SU-DHL-6 (cell line): ENCODE data around the gene SLC16A5.
A peak's percentile ranks its signal among the peaks of the same experiment; 100 is the strongest.

Experiments
- H2AFZ ChIP-seq: fragments of 200-600 bp; sonication (generic); 2 replicates; pipeline ENCODE4 v1.6.1; 2014; ENCODE audit warnings: low read depth, mild to moderate bottlenecking, moderate library complexity, mixed read lengths, antibody characterized with exemption, low read length; ENCODE audit not compliant: severe bottlenecking
- H3F3A ChIP-seq: fragments of 200-600 bp; shearing (Covaris generic); 2 replicates; pipeline ENCODE4 v1.6.0; 2016; ENCODE audit warnings: antibody characterized with exemption, mild to moderate bottlenecking; ENCODE audit not compliant: insufficient read depth
- H3K27ac ChIP-seq: fragments of 200-600 bp; sonication (generic); 2 replicates; pipeline ENCODE4 v1.5.1; 2016; ENCODE audit warnings: low read depth, mild to moderate bottlenecking, low read length, moderate library complexity, mixed read lengths
- H3K27me3 ChIP-seq: fragments of 200-600 bp; sonication (generic), shearing (Covaris generic); 2 replicates; pipeline ENCODE4 v1.6.0; 2014; ENCODE audit warnings: mild to moderate bottlenecking, low read length
- H3K36me3 ChIP-seq: fragments of 200-600 bp; sonication (generic); 2 replicates; pipeline ENCODE4 v1.6.1; 2014; ENCODE audit warnings: mild to moderate bottlenecking, low read length, mixed read lengths
- H3K4me2 ChIP-seq: fragments of 300-600, 200-600 bp; shearing (Covaris generic), sonication (generic); 2 replicates; pipeline ENCODE4 v1.6.0; 2014; ENCODE audit warnings: low read length, low read depth, mild to moderate bottlenecking; ENCODE audit not compliant: poor library complexity, severe bottlenecking
- H3K4me3 ChIP-seq: fragments of 200-600 bp; sonication (generic); 2 replicates; pipeline ENCODE4 v1.5.1; 2014; ENCODE audit warnings: antibody characterized with exemption, low read length, mild to moderate bottlenecking, mixed read lengths; ENCODE audit not compliant: insufficient read depth, poor library complexity, severe bottlenecking
- H3K79me2 ChIP-seq: fragments of 200-600 bp; sonication (generic); 2 replicates; pipeline ENCODE4 v1.6.1; 2014; ENCODE audit warnings: mild to moderate bottlenecking, low read length, moderate library complexity; ENCODE audit not compliant: insufficient read depth
- H3K9ac ChIP-seq: fragments of 200-600 bp; sonication (generic); 2 replicates; pipeline ENCODE4 v1.7.0; 2014; ENCODE audit warnings: mild to moderate bottlenecking, low read length
- H3K9me2 ChIP-seq: fragments of 200-600 bp; sonication (generic); replicated peaks from 2 replicates; pipeline ENCODE4 v1.6.1; 2014; ENCODE audit warnings: low read length; ENCODE audit not compliant: insufficient read depth
- H3K9me3 ChIP-seq: fragments of 200-600 bp; sonication (generic); 2 replicates; pipeline ENCODE4 v1.6.1; 2014; ENCODE audit warnings: low read length, mixed read lengths; ENCODE audit not compliant: insufficient read depth
- H4K20me1 ChIP-seq: fragments of 200-600 bp; sonication (generic); 2 replicates; pipeline ENCODE4 v1.6.1; 2014; ENCODE audit warnings: low read depth, mild to moderate bottlenecking, antibody characterized with exemption, low read length, moderate library complexity, mixed read lengths
- EZH2phosphoT487 ChIP-seq: fragments of 200-600 bp; sonication (generic), shearing (Covaris generic); conservative IDR thresholded peaks from 2 replicates; pipeline ENCODE4 v1.6.1; 2018; ENCODE audit warnings: mild to moderate bottlenecking, antibody characterized with exemption, low read length, moderate library complexity, mixed read lengths
- TF ChIP-seq, protein P1 (sequence below): fragments of 200-600 bp; sonication (generic); IDR thresholded peaks from one replicate; pipeline ENCODE4 v1.5.1; 2017; ENCODE audit warnings: antibody characterized with exemption, mild to moderate bottlenecking, low read length, moderate library complexity; ENCODE audit not compliant: insufficient read depth, poor library complexity, severe bottlenecking

The SLC16A5 gene

DNA sequence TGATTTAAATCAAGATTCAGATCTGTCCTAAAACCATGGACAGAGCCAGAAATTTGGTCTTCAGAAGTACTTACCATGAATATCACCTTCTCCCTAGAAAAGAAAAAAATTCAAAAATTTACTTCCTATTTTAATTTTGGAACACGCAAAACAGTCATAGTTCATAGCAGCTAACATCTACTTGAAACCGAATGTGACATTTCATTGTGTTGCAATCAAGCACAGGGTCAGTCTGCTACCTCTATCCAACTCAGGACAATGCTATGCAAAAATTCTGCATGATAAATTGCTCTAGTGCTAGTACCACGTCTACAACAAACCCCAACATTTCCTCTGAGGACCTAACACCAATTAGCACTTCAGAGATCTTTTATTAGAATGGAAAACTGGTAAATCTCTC, 58.8 kb downstream of the SLC16A5 start:
- no peak overlapping the region for H3K4me3 ChIP-seq
- no peaks in the 10 kb centered on the region for H3K27me3 ChIP-seq
- no peaks in the 10 kb centered on the region for H3K9me2 ChIP-seq
- TF ChIP-seq EZH2phosphoT487 = no peak
- TF ChIP-seq, protein P1, sequence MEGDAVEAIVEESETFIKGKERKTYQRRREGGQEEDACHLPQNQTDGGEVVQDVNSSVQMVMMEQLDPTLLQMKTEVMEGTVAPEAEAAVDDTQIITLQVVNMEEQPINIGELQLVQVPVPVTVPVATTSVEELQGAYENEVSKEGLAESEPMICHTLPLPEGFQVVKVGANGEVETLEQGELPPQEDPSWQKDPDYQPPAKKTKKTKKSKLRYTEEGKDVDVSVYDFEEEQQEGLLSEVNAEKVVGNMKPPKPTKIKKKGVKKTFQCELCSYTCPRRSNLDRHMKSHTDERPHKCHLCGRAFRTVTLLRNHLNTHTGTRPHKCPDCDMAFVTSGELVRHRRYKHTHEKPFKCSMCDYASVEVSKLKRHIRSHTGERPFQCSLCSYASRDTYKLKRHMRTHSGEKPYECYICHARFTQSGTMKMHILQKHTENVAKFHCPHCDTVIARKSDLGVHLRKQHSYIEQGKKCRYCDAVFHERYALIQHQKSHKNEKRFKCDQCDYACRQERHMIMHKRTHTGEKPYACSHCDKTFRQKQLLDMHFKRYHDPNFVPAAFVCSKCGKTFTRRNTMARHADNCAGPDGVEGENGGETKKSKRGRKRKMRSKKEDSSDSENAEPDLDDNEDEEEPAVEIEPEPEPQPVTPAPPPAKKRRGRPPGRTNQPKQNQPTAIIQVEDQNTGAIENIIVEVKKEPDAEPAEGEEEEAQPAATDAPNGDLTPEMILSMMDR = no peak
- H2AFZ ChIP-seq = no peak overlapping the region
- H3K9ac ChIP-seq = no peak overlapping the region
- H3K4me2 ChIP-seq = no peak overlapping the region
- H3F3A ChIP-seq = 0 out of 2 replicates have a peak, but pooled peaks cover 6% of the 10 kb centered on the region
- no peaks in the 10 kb centered on the region for H3K9me3 ChIP-seq
- peaks cover 37% of the 10 kb centered on the region for H3K36me3 ChIP-seq
- no peak overlapping the region for H3K27ac ChIP-seq
- H4K20me1 ChIP-seq = 0 out of 2 replicates have a peak, but pooled peaks cover 13% of the 10 kb centered on the region
- peaks cover 43% of the 10 kb centered on the region for H3K79me2 ChIP-seq

DNA sequence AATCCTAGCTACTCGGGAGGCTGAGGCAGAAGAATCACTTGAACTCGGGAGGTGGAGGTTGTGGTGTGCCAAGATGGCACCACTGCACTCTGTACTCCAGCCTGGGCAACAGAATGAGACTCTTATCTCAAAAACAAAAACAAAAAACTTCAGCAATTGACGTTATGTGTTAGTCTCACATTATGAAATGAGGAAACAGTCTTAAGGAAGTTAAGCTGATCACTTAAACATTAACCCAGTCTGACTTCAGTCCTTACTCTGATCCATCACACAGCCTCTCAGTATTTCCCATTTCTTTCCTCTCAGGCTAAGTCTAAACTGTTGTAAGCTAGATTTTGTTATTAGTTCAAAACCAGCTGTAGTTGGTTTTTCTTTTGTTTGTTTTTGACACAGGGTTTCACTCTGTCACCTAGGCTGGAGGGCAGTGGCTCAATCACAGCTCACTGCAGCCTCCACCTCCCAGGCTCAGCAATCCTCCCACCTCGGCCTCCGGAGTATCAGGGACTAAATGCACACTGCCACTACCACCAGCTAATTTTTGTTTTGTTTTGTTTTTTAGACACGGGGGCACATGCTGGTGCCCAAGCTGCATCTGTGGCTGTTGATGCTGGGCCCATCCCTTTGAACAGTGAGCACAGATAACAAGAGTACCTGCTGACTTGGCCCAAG, 60.3 kb downstream of the SLC16A5 start:
- TF ChIP-seq, protein P1 = no peak
- TF ChIP-seq EZH2phosphoT487 = no peak
- Histone ChIP-seq H2AFZ (no peak overlapping the region), H3K79me2 (peaks cover 57% of the 10 kb centered on the region), H3K4me2 (no peak overlapping the region), H3K4me3 (no peak overlapping the region), H3K27ac (no peak overlapping the region), H3K36me3 (peaks cover 31% of the 10 kb centered on the region), H3K9ac (no peak overlapping the region), H3K9me2 (no peaks in the 10 kb centered on the region), H3K9me3 (no peaks in the 10 kb centered on the region), H4K20me1 (0 out of 2 replicates have a peak, but pooled peaks cover 13% of the 10 kb centered on the region), H3K27me3 (no peaks in the 10 kb centered on the region), H3F3A (0 out of 2 replicates have a peak, but pooled peaks cover 9% of the 10 kb centered on the region)

DNA sequence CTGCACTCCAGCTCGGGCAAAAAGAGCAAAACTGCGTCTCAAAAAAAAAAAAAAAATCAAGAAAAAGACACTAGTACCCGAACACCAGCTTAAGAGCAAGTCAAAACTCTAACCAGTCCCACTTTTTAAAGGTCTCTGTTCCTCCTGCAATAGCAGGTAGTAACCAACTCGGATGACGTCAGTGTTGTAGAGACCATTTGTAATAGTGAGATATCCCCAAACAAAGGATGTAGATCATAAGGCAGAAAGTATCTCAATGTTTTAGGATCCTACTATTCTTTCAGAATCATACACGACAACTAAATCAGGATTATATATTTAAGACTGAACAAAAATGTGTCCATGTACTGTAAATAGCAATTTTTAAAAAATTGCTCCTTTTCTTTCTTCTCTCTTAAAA, 64.2 kb downstream of the SLC16A5 start:
- no peaks in the 10 kb centered on the region for H3K27me3 ChIP-seq
- peaks cover 69% of the 10 kb centered on the region for H3K79me2 ChIP-seq
- peak overlapping the region; percentile 94 for H3K9ac ChIP-seq
- no peaks in the 10 kb centered on the region for H3K9me3 ChIP-seq
- no peaks in the 10 kb centered on the region for H3K9me2 ChIP-seq
- H4K20me1 ChIP-seq = 0 out of 2 replicates have a peak, but pooled peaks cover 9% of the 10 kb centered on the region
- H2AFZ ChIP-seq = no peak overlapping the region
- TF ChIP-seq, protein P1 = no peak
- TF ChIP-seq EZH2phosphoT487 = no peak
- H3K27ac ChIP-seq = peak overlapping the region; percentile 63; the same call in 1 of the 2 replicates
- H3K4me2 ChIP-seq = peak overlapping the region; percentile 95
- H3K36me3 ChIP-seq = peaks cover 9% of the 10 kb centered on the region
- peak overlapping the region; percentile 81 for H3K4me3 ChIP-seq
- peaks cover 10% of the 10 kb centered on the region; the same call in 1 of the 2 replicates for H3F3A ChIP-seq
